Skeletal muscle tissue (tissue), 4 donors: Measurements from ENCODE around the gene LSR. TPM values are rescaled to one million over a fixed set of nuclear protein-coding genes. Genes with fewer than 3 reads are reported as not detected.

ENCODE experiments used
- H3K27ac ChIP-seq: one replicate; pipeline ENCODE4 v1.7.0; 2013; ENCODE audit warnings: mild to moderate bottlenecking, low read depth, low read length, inconsistent platforms
- H3K27me3 ChIP-seq, 3 donors: one replicate each; pipeline ENCODE4 v1.7.0; 2013; ENCODE audit warnings: low read length in 3 of 3; ENCODE audit not compliant: control insufficient read depth in 3 of 3, insufficient read depth in 3 of 3
- H3K36me3 ChIP-seq, 3 donors: one replicate each; pipeline ENCODE4 v1.7.0; 2013; ENCODE audit warnings: low read length in 3 of 3; ENCODE audit not compliant: control insufficient read depth in 3 of 3, insufficient read depth in 3 of 3
- H3K4me1 ChIP-seq, 3 donors: one replicate each; pipeline ENCODE4 v1.7.0; 2013; ENCODE audit warnings: low read length in 3 of 3, mild to moderate bottlenecking in 3 of 3; ENCODE audit not compliant: control insufficient read depth in 3 of 3, insufficient read depth in 3 of 3
- H3K4me3 ChIP-seq, 3 donors: one replicate each; pipeline ENCODE4 v1.7.0; 2013; ENCODE audit warnings: low read length in 3 of 3
- H3K9ac ChIP-seq, 3 donors: one replicate each; pipeline ENCODE4 v1.7.0; 2013; ENCODE audit warnings: low read length in 3 of 3, mild to moderate bottlenecking in 3 of 3, moderate library complexity in 2 of 3, low read depth in 1 of 3
- H3K9me3 ChIP-seq, 3 donors: one replicate each; pipeline ENCODE4 v1.7.0; 2013; ENCODE audit warnings: low read length in 3 of 3; ENCODE audit not compliant: control insufficient read depth in 3 of 3
- total RNA-seq: library from RNA; depleted of rRNA; stranded (reverse); fragments of >200 nt; gene quantifications from one replicate; pipeline ENCODE4 v1.2.3, GENCODE V29; 2014
- donor health status: Osteomylitis.

LSR gene
- total RNA-seq, 1 donor from 2014 or later, result 0.52 TPM

- Histone ChIP-seq H3K27me3 (peaks cover 17 to 42% (median 36%) of the 10 kb centered on the region in 3 donors), H3K9ac (no peak overlapping the region), H3K9me3 (no peaks in the 10 kb centered on the region), H3K4me1 (peaks cover 4 to 12% (median 11%) of the 10 kb centered on the region in 3 donors), H3K4me3 (no peak overlapping the region), H3K36me3 (no peaks in the 10 kb centered on the region), H3K27ac (no peak overlapping the region)
Observed at GRCh38 chr19:35257113-35257461, 8.3 kb downstream of the LSR start.

- no peak overlapping the region for H3K4me3 ChIP-seq
- H3K9ac ChIP-seq, result no peak overlapping the region
- H3K27ac ChIP-seq, result no peak overlapping the region
- H3K4me1 ChIP-seq, result peaks cover 25 to 37% (median 28%) of the 10 kb centered on the region in 3 donors
- H3K9me3 ChIP-seq, result no peaks in the 10 kb centered on the region
- H3K27me3 ChIP-seq, result peaks cover 9 to 25% (median 18%) of the 10 kb centered on the region in 3 donors
- H3K36me3 ChIP-seq, result no peaks in the 10 kb centered on the region
Observed at GRCh38 chr19:35260694-35261304, 12.0 kb downstream of the LSR start.

- H3K36me3 ChIP-seq, result no peaks in the 10 kb centered on the region
Observed at GRCh38 chr19:35261356-35262100, 12.7 kb downstream of the LSR start.

GRCh38 chr19:35262101-35262761 is 13.4 kb downstream of the LSR start:
- H3K9ac ChIP-seq, result peak overlapping the region in 2 of 3 donors; percentile 16 to 23
- H3K27me3 ChIP-seq, result peaks cover 9 to 20% (median 14%) of the 10 kb centered on the region in 3 donors
- H3K4me1 ChIP-seq, result peaks cover 35 to 51% (median 36%) of the 10 kb centered on the region in 3 donors
- no peaks in the 10 kb centered on the region for H3K9me3 ChIP-seq
- no peak overlapping the region for H3K4me3 ChIP-seq
- no peaks in the 10 kb centered on the region for H3K36me3 ChIP-seq
- H3K27ac ChIP-seq, result no peak overlapping the region

More at GRCh38 chr19:35261356-35262100, 12.7 kb downstream of the LSR start:
- Histone ChIP-seq H3K27ac (no peak overlapping the region), H3K27me3 (peaks cover 9 to 25% (median 18%) of the 10 kb centered on the region in 3 donors), H3K4me1 (peaks cover 31 to 44% (median 31%) of the 10 kb centered on the region in 3 donors), H3K9me3 (no peaks in the 10 kb centered on the region), H3K9ac (peak overlapping the region in 2 of 3 donors; percentile 16 to 23), H3K4me3 (no peak overlapping the region)

- Histone ChIP-seq H3K36me3 (no peaks in the 10 kb centered on the region), H3K4me1 (peaks cover 35 to 54% (median 36%) of the 10 kb centered on the region in 3 donors), H3K4me3 (no peak overlapping the region), H3K9me3 (no peaks in the 10 kb centered on the region), H3K27ac (no peak overlapping the region), H3K9ac (peak overlapping the region in 1 of 3 donors; percentile 11), H3K27me3 (peaks cover 0 to 5% (median 0%) of the 10 kb centered on the region in 3 donors)
Observed at GRCh38 chr19:35264268-35265125, 15.7 kb downstream of the LSR start.

- no peaks in the 10 kb centered on the region for H3K9me3 ChIP-seq
- no peaks in the 10 kb centered on the region for H3K27me3 ChIP-seq
- H3K4me1 ChIP-seq, result peaks cover 40 to 60% (median 40%) of the 10 kb centered on the region in 3 donors
- peak overlapping the region in 1 of 3 donors; percentile 11 for H3K9ac ChIP-seq
- peaks cover 2 to 3% (median 3%) of the 10 kb centered on the region in 3 donors for H3K36me3 ChIP-seq
- H3K4me3 ChIP-seq, result no peak overlapping the region
- no peak overlapping the region for H3K27ac ChIP-seq
Observed at GRCh38 chr19:35265126-35265899, 16.5 kb downstream of the LSR start.

GRCh38 chr19:35265900-35266519 is 17.2 kb downstream of the LSR start:
- H3K27ac ChIP-seq, result peak overlapping the region; percentile 12

GRCh38 chr19:35266520-35267352 is 17.9 kb downstream of the LSR start:
- H3K27me3 ChIP-seq, result no peaks in the 10 kb centered on the region
- H3K4me3 ChIP-seq, result peak overlapping the region; percentile 85 to 87 (median 86)
- peaks cover 17 to 18% (median 17%) of the 10 kb centered on the region in 3 donors for H3K36me3 ChIP-seq
- H3K4me1 ChIP-seq, result peaks cover 39 to 60% (median 45%) of the 10 kb centered on the region in 3 donors
- peak overlapping the region; percentile 91 for H3K27ac ChIP-seq
- H3K9me3 ChIP-seq, result no peaks in the 10 kb centered on the region
- H3K9ac ChIP-seq, result peak overlapping the region; percentile 91 to 96 (median 95)

More at GRCh38 chr19:35265900-35266519, 17.2 kb downstream of the LSR start:
- Histone ChIP-seq H3K4me3 (no peak overlapping the region), H3K27me3 (no peaks in the 10 kb centered on the region), H3K4me1 (peaks cover 43 to 59% (median 43%) of the 10 kb centered on the region in 3 donors), H3K9ac (peak overlapping the region in 1 of 3 donors; percentile 96), H3K36me3 (peaks cover 9 to 10% (median 10%) of the 10 kb centered on the region in 3 donors), H3K9me3 (no peaks in the 10 kb centered on the region)
